Measurements from ENCODE around the gene COBL. TPM values are rescaled to one million over a fixed set of nuclear protein-coding genes. Genes with fewer than 3 reads are reported as not detected.
A peak's percentile ranks its signal among the peaks of the same experiment; 100 is the strongest.

The COBL gene
- total and polyA plus RNA-seq, 12 donors: 15.5 to 109 (median 87.8) TPM

DNA sequence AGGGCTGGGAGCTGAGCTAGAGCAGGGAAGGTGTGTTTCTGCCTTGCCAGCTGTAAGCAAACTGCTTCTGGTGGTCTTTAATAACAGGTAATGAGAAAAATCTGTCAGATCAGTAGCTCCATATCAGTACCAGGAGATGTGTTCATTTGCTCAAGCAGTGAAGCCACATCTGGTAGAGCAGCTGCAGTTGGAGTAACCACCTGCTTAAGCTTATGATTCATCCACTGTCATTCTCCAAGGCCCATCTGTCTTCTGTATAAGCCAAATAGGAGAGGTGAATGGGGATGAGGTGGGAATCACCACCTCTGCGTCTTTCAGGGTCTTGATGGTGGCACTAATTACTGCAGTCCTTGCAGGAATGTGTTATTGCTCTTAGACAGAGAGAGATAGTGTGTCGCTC, 18.4 kb upstream of the COBL start:
- H3K4me1 ChIP-seq: no peaks in the 10 kb centered on the region
- WGBS, 2 donors: 89 to 96% methylated on average over 2 of the region's 2 CpGs
- no peaks in the 10 kb centered on the region for H3K36me3 ChIP-seq
- H3K9me3 ChIP-seq: no peaks in the 10 kb centered on the region
- TF ChIP-seq, protein P1, sequence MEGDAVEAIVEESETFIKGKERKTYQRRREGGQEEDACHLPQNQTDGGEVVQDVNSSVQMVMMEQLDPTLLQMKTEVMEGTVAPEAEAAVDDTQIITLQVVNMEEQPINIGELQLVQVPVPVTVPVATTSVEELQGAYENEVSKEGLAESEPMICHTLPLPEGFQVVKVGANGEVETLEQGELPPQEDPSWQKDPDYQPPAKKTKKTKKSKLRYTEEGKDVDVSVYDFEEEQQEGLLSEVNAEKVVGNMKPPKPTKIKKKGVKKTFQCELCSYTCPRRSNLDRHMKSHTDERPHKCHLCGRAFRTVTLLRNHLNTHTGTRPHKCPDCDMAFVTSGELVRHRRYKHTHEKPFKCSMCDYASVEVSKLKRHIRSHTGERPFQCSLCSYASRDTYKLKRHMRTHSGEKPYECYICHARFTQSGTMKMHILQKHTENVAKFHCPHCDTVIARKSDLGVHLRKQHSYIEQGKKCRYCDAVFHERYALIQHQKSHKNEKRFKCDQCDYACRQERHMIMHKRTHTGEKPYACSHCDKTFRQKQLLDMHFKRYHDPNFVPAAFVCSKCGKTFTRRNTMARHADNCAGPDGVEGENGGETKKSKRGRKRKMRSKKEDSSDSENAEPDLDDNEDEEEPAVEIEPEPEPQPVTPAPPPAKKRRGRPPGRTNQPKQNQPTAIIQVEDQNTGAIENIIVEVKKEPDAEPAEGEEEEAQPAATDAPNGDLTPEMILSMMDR (IDR thresholded peaks at IDR 0.05): no peak
- H3K4me3 ChIP-seq: no peak overlapping the region
- no peak overlapping the region for H3K27ac ChIP-seq
- no peaks in the 10 kb centered on the region for H3K27me3 ChIP-seq
- ATAC-seq (no peak), DNase-seq (no peak)
- intact Hi-C loops (cut with DNase I): no loop called here

DNA sequence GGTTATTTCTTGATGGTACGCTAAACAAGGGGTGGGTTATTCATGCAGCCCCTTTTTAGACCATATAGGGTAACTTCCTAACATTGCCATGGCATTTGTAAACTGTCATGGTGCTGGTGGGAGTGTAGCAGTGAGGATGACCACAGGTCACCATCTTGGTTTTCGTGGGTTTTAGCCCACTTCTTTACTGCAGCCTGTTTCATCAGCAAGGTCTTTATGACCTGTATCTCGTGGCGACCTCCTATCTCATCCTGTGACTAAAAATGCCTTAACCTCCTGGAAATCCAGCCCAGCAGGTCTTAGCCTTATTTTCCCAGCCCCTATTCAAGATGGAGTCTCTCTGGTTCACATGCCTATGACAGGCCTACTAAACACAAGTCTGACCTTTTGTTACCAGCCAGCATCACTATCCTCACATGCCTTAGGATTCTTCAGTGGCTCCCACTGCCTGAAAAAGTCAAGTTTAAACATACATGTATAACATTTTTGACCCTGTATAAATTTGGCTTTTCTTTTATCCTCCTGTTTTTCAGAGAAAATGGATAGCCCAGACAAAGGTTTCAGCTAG, 13.2 kb upstream of the COBL start:
- Histone ChIP-seq H3K4me3 (no peak overlapping the region), H3K9me3 (no peaks in the 10 kb centered on the region), H3K4me1 (no peaks in the 10 kb centered on the region), H3K27me3 (peaks cover 0 to 7% (median 0%) of the 10 kb centered on the region in 7 donors), H3K36me3 (no peaks in the 10 kb centered on the region), H3K27ac (no peak overlapping the region)
- intact Hi-C loops (cut with DNase I): no loop called here
- DNase-seq (no peak), ATAC-seq (no peak)
- TF ChIP-seq, protein P1 (IDR thresholded peaks at IDR 0.05): no peak
- 84% methylated on average over 4 of the region's 4 CpGs for WGBS, 2 donors

DNA sequence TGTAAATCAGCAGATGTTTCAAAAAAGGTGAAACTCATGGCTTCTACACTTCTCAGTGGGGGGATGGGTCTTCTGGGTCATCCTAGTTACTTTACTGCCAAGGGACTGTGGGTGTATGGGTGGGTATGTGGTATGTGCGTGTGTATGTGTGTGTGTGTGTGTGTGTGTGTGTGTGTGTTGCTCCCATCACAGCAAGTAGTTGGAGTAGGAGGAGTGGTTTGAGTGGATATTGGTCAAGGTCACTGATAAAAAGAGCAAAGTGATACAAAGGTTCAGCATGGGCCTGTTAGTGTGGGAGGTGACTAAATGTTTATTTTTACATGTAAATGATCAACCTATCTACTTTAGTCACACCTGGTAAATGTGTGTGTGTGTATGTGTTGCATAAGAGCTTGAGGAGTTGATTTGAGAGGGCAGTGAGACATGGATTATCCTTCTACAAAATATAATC, 11.8 kb upstream of the COBL start:
- Histone ChIP-seq H3K4me1 (no peaks in the 10 kb centered on the region), H3K27me3 (peaks cover 0 to 7% (median 0%) of the 10 kb centered on the region in 7 donors), H3K4me3 (no peak overlapping the region), H3K36me3 (no peaks in the 10 kb centered on the region), H3K27ac (no peak overlapping the region), H3K9me3 (no peaks in the 10 kb centered on the region)
- DNase-seq (no peak), ATAC-seq (peak in 1 of 8 donors; percentile 10)
- TF ChIP-seq, protein P1 (IDR thresholded peaks at IDR 0.05): no peak
- intact Hi-C loops (cut with DNase I): no loop called here
- 71 to 88% methylated on average over 1 of the region's 1 CpG for WGBS, 2 donors

DNA sequence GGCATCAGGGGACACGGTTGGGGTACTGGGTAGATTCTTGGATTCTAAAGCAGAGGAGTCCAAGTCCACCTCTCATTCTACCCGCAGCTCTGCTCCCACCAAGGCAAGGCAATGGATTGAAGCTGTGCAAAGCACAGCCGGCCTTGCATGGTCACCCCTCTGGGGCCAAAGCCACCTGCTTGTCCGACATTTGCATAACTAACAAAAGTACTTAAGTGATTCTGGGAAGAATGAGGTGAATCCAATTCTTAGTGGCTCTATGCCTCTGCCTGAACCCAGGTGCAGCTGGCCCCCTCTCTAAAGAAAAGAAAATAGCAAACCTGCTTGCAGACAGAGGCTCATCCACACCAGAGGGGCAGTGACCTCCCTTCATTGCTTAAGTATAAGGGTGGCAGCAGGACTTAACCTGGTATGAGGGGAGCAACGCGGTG, 10.7 kb upstream of the COBL start:
- no peak for ATAC-seq
- Histone ChIP-seq H3K27ac (no peak overlapping the region), H3K36me3 (no peaks in the 10 kb centered on the region), H3K9me3 (no peaks in the 10 kb centered on the region), H3K4me3 (no peak overlapping the region), H3K4me1 (no peaks in the 10 kb centered on the region), H3K27me3 (peaks cover 0 to 7% (median 0%) of the 10 kb centered on the region in 7 donors)
- 52 to 65% methylated on average over 6 of the region's 6 CpGs for WGBS, 2 donors
- TF ChIP-seq, protein P1 (IDR thresholded peaks at IDR 0.05): no peak
- intact Hi-C loops (cut with DNase I): no loop called here
- no peak for DNase-seq

All from heart right ventricle (tissue), 16 donors.